Hepatocyte (in vitro differentiated cells): ENCODE measurements around the gene ORM1.

ENCODE experiments used
- CTCF ChIP-seq: fragments of 200-600 bp; sonication (generic); IDR thresholded peaks from 2 replicates; pipeline ENCODE4 v1.5.1; 2016; ENCODE audit warnings: antibody characterized with exemption, mild to moderate bottlenecking; ENCODE audit not compliant: poor library complexity
- EZH2 ChIP-seq: fragments of 200-600 bp; sonication (generic); IDR thresholded peaks from 2 replicates; pipeline ENCODE4 v1.6.1; 2016; ENCODE audit warnings: antibody characterized with exemption, mild to moderate bottlenecking, borderline replicate concordance

GRCh38 chr9:114321759-114322158, 1.1 kb upstream of the ORM1 start:
- TF ChIP-seq CTCF (no peak), EZH2 (no peak)
